Kidney (tissue), 14 donors: ENCODE data around the gene ALKBH3. TPM values are rescaled to one million over a fixed set of nuclear protein-coding genes. Genes with fewer than 3 reads are reported as not detected.
A peak's percentile ranks its signal among the peaks of the same experiment; 100 is the strongest.

ENCODE experiments used
- DNase-seq, 5 donors: peaks; one replicate each; pipeline ENCODE4 v3.0.0-alpha.2; 2013 to 2020
- FAIRE-seq: peaks from 2 replicates; lab custom pipeline; 2012; peaks lifted over from hg19 to GRCh38; lab: Jason Lieb, UNC
- H3K27ac ChIP-seq, 2 donors: one replicate each; pipeline ENCODE4 v1.7.0; 2013; ENCODE audit warnings: low read depth in 2 of 2, low read length in 2 of 2, inconsistent platforms in 1 of 2
- H3K27me3 ChIP-seq: one replicate; pipeline ENCODE4 v1.7.1; 2013; ENCODE audit warnings: low read length, inconsistent platforms; ENCODE audit not compliant: control insufficient read depth, insufficient read depth
- H3K36me3 ChIP-seq, 3 donors: one replicate each; pipeline versions ENCODE4 v1.7.0 to v1.7.1; 2013; ENCODE audit warnings: low read length in 3 of 3, control low read depth in 1 of 3, inconsistent platforms in 1 of 3; ENCODE audit not compliant: insufficient read depth in 3 of 3, control insufficient read depth in 2 of 3
- H3K4me1 ChIP-seq, 3 donors: one replicate each; pipeline versions ENCODE4 v1.7.0 to v1.7.1; 2013; ENCODE audit warnings: low read length in 3 of 3, inconsistent platforms in 1 of 3, low read depth in 1 of 3; ENCODE audit not compliant: control insufficient read depth in 2 of 3, insufficient read depth in 2 of 3
- H3K4me3 ChIP-seq, 3 donors: one replicate each; pipeline versions ENCODE4 v1.7.0 to v1.8.1; 2013; ENCODE audit warnings: low read length in 3 of 3, control low read depth in 1 of 3, inconsistent platforms in 1 of 3
- H3K9ac ChIP-seq, 3 donors: one replicate each; pipeline versions ENCODE4 v1.7.0 to v1.7.1; 2013; ENCODE audit warnings: low read length in 3 of 3, control low read depth in 1 of 3, inconsistent platforms in 1 of 3
- H3K9me3 ChIP-seq, 3 donors: one replicate each; pipeline versions ENCODE4 v1.7.0 to v1.7.1; 2013; ENCODE audit warnings: low read length in 3 of 3, control low read depth in 1 of 3, inconsistent platforms in 1 of 3; ENCODE audit not compliant: control insufficient read depth in 2 of 3, insufficient read depth in 1 of 3
- intact Hi-C: fragments of 100-400 bp; cut with DNase I; formaldehyde crosslinking; loops from one replicate; pipeline ENCODE4 v1.11.1; 2022
- polyA plus RNA-seq: library from polyadenylated mRNA; stranded (reverse); fragments of 350-450 nt; fragmentation: Illumina TruSeq; extraction: RNeasy Lipid Tissue Mini Kit (QIAGEN cat#74804); gene quantifications from one replicate; pipeline ENCODE4 v1.2.3, GENCODE V29; 2014; ENCODE audit warnings: low read depth, low replicate concordance; ENCODE audit not compliant: insufficient read depth
- total RNA-seq: library from RNA; stranded (reverse); fragmentation: NEBNext Ultra II Directional; extraction: Animal tissue kit (Norgen Biotek cat#: 25700); gene quantifications from one replicate; pipeline ENCODE4 v1.2.1, GENCODE V29; 2021
- TF ChIP-seq, protein P1 (sequence below): IDR thresholded peaks from 3 replicates; pipeline ENCODE4 v1.5.1; 2012; ENCODE audit warnings: mild to moderate bottlenecking, moderate library complexity, borderline replicate concordance; ENCODE audit not compliant: insufficient read depth; ENCODE audit errors: extremely low read depth
- donor health status: control.
- donor health status: control.
- donor health status: control.
- donor health status: control.
- donor health status: control.
- donor health status: DM: yes; HTN: yes; CAD: no.
- donor health status: Normal renal cell carcinoma (clear cell type).

ALKBH3 gene
- total and polyA plus RNA-seq, 2 donors from 2014 or later: 23.8 to 49.0 TPM

DNA sequence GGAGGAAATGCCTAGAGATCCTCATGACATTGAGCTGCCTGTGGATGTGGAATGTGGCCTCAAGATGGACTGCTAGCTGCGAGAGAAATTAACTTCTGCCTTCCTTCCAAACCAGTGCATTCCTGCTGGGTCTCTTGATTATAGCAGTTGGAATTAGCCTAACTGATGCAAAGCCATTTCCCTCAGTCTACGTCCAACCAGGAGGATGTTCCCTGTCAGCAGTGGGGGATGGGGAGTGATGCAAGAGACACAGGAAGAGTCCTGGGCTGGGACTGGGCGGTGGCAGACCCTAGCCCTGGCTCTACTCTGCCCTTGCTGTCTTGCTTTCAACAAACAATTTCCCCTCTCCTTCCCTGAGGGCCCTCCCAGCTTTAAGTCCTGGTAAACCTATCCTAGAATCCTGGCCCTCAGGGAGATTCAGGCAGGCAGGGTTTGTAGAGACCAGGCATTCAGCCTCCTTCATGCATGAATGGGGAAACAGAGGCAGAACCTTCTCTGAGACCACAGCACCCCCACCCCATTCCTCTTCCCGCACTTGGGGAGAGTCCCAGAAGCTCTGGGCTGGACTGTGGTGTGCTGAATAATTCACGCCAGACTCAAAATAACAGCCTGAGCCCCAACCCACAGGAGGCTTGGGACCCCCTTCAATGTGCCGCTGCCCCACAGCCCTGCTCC lies 78.8 kb downstream of the ALKBH3 start:
- Histone ChIP-seq H3K27ac (peak overlapping the region; percentile 25 to 70), H3K4me1 (no peaks in the 10 kb centered on the region), H3K27me3 (no peaks in the 10 kb centered on the region), H3K4me3 (no peak overlapping the region), H3K9ac (no peak overlapping the region), H3K36me3 (no peaks in the 10 kb centered on the region), H3K9me3 (no peaks in the 10 kb centered on the region)
- FAIRE-seq (no peak), DNase-seq (no peak)
- TF ChIP-seq, protein P1, sequence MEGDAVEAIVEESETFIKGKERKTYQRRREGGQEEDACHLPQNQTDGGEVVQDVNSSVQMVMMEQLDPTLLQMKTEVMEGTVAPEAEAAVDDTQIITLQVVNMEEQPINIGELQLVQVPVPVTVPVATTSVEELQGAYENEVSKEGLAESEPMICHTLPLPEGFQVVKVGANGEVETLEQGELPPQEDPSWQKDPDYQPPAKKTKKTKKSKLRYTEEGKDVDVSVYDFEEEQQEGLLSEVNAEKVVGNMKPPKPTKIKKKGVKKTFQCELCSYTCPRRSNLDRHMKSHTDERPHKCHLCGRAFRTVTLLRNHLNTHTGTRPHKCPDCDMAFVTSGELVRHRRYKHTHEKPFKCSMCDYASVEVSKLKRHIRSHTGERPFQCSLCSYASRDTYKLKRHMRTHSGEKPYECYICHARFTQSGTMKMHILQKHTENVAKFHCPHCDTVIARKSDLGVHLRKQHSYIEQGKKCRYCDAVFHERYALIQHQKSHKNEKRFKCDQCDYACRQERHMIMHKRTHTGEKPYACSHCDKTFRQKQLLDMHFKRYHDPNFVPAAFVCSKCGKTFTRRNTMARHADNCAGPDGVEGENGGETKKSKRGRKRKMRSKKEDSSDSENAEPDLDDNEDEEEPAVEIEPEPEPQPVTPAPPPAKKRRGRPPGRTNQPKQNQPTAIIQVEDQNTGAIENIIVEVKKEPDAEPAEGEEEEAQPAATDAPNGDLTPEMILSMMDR: no peak
- intact Hi-C loops: no loop called here

DNA sequence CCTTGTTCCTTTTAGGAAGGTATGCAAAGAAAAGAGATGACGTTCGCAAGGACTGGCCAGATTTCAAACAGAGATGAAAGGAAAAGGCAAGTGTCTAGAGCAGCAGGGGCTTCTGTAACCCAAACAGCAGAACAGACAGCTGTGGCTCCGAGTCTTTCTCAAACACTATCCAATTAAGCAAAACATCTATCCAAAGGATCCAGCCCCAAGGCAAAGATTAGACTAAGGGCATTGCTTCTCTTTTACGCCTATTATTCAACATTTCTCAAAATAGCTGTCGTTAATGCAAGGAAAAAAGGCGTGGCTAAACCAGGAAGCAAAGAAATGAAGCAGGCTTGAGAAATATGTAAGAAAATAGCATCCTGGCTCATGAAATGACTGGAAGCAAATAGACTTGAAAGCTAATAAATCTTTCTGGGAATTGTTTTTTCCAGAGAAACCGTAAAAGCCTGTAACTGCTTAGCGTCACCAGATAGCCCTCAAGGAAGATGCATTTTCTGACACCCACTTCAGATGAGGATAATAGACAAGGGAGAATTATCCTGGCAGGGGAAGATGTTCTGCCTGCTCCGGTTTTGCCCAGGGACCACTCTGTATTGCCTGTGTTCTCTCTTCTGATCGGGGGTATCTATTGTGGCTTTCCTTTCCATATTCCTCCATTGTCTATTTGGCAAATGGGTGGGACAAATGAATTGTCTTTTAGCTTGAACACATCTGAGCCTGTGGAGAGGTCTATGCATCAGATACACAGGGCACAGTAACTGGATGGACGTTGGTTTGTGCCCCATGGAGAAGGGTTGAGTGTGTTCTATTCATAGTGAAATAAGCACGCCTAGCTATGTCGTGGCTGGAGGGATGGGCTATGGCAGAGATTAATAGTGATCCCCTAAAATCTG lies 82.0 kb downstream of the ALKBH3 start:
- DNase-seq (peak in 2 of 5 donors; percentile 13 to 53), FAIRE-seq (no peak)
- Histone ChIP-seq H3K36me3 (no peaks in the 10 kb centered on the region), H3K9ac (no peak overlapping the region), H3K9me3 (peaks cover 0 to 3% (median 0%) of the 10 kb centered on the region in 3 donors), H3K4me1 (no peaks in the 10 kb centered on the region), H3K4me3 (no peak overlapping the region), H3K27ac (peak overlapping the region; percentile 36 to 59), H3K27me3 (no peaks in the 10 kb centered on the region)
- intact Hi-C loops: no loop called here
- TF ChIP-seq, protein P1: no peak

GRCh38 chr11:43963279-43963620 lies 82.6 kb downstream of the ALKBH3 start:
- H3K4me1 ChIP-seq: no peaks in the 10 kb centered on the region
- H3K4me3 ChIP-seq: no peak overlapping the region
- FAIRE-seq (no peak), DNase-seq (no peak)
- intact Hi-C loops: no loop called here
- peaks cover 0 to 3% (median 0%) of the 10 kb centered on the region in 3 donors for H3K9me3 ChIP-seq
- peak overlapping the region; percentile 15 to 36 for H3K27ac ChIP-seq
- no peaks in the 10 kb centered on the region for H3K27me3 ChIP-seq
- no peak overlapping the region for H3K9ac ChIP-seq
- H3K36me3 ChIP-seq: no peaks in the 10 kb centered on the region
- TF ChIP-seq, protein P1: no peak
